Amniotic epithelial cell (primary cell): ENCODE results near the gene ACOD1.
"Not testable (repeated sequence)": the region's sequence is repeated elsewhere in the genome, so short reads cannot be mapped to it uniquely, and the experiment has no call there.

Source experiments
- DNase-seq: peaks from one replicate; pipeline ENCODE4 v3.0.0-alpha.2; 2010; ENCODE audit warnings: low read depth

The ACOD1 gene

GRCh38 chr13:76953968-76954367 is 5.7 kb downstream of the ACOD1 start:
- DNase-seq = no peak

GRCh38 chr13:76954538-76954937 is 6.2 kb downstream of the ACOD1 start:
- no peak for DNase-seq

GRCh38 chr13:76955193-76955592 is 6.9 kb downstream of the ACOD1 start:
- DNase-seq = no peak

- DNase-seq = no peak
These were observed 7.3 kb downstream of the ACOD1 start for GRCh38 chr13:76955661-76956060.

GRCh38 chr13:76958841-76959432 is 10.6 kb downstream of the ACOD1 start:
- DNase-seq = no peak

- not testable (repeated sequence) for DNase-seq
These were observed 11.4 kb downstream of the ACOD1 start for GRCh38 chr13:76959734-76960133.

- DNase-seq = peak; percentile 93
These were observed 17.6 kb downstream of the ACOD1 start for GRCh38 chr13:76965759-76966421.

- no peak for DNase-seq
These were observed 18.7 kb downstream of the ACOD1 start for GRCh38 chr13:76967031-76967430.

GRCh38 chr13:76968041-76968440 is 19.7 kb downstream of the ACOD1 start:
- DNase-seq = no peak

- DNase-seq = peak; percentile 51
These were observed 21.4 kb downstream of the ACOD1 start for GRCh38 chr13:76969488-76970365.

- no peak for DNase-seq
These were observed 22.9 kb downstream of the ACOD1 start for GRCh38 chr13:76971215-76971614.

GRCh38 chr13:76971851-76972829 is 23.8 kb downstream of the ACOD1 start:
- no peak for DNase-seq

- no peak for DNase-seq
These were observed 25.8 kb downstream of the ACOD1 start for GRCh38 chr13:76973920-76974617.

GRCh38 chr13:76974618-76974975 is 26.3 kb downstream of the ACOD1 start:
- DNase-seq = no peak

- no peak for DNase-seq
These were observed 27.6 kb downstream of the ACOD1 start for GRCh38 chr13:76975863-76976262.

GRCh38 chr13:76976490-76976889 is 28.2 kb downstream of the ACOD1 start:
- DNase-seq = no peak

GRCh38 chr13:76976929-76977328 is 28.6 kb downstream of the ACOD1 start:
- DNase-seq = no peak

GRCh38 chr13:76980075-76980718 is 31.9 kb downstream of the ACOD1 start:
- DNase-seq = peak; percentile 18

- no peak for DNase-seq
These were observed 33.8 kb downstream of the ACOD1 start for GRCh38 chr13:76982061-76982460.

- DNase-seq = no peak
These were observed 35.4 kb downstream of the ACOD1 start for GRCh38 chr13:76983676-76984075.

- no peak for DNase-seq
These were observed 43.1 kb downstream of the ACOD1 start for GRCh38 chr13:76991432-76991795.
